Panc1 (cell line): ENCODE results near the gene CACNA2D3. TPM values are rescaled to one million over a fixed set of nuclear protein-coding genes. Genes with fewer than 3 reads are reported as not detected.
"Not testable (repeated sequence)": the region's sequence is repeated elsewhere in the genome, so short reads cannot be mapped to it uniquely, and the experiment has no call there.

Experiments
- ATAC-seq: fragments of 200-7000 bp; cut with Tn5 transposase; 2 replicates; pipeline ENCODE4 v1.9.1; 2020; ENCODE audit warnings: mild to moderate bottlenecking, moderate library complexity
- BruUV-seq: library from RNA; stranded (reverse); fragments of 400-500 nt; replicated peaks from 2 replicates; lab custom pipeline; 2021; lab: Mats Ljungman, UMichigan
- CTCF ChIA-PET: fragments of 300-600 bp; sonication (Branson Sonifier 250); formaldehyde crosslinking; loops from one replicate; lab custom pipeline; 2022; ENCODE audit warnings: antibody characterized with exemption; lab: Charles Lee
- POLR2A ChIA-PET: fragments of 300-600 bp; sonication (Branson Sonifier 250); formaldehyde crosslinking; loops from one replicate; lab custom pipeline; 2022; ENCODE audit warnings: antibody characterized with exemption; lab: Charles Lee
- DNase-seq: peaks from one replicate; pipeline ENCODE4 v3.0.0-alpha.2; 2010; ENCODE audit warnings: low read depth, low spot score
- H3K27ac ChIP-seq: 2 replicates; pipeline ENCODE4 v1.5.1; 2011; ENCODE audit warnings: mild to moderate bottlenecking, low read length, inconsistent platforms
- H3K27me3 ChIP-seq: fragments of 200-500 bp; sonication (Bioruptor generic); 2 replicates; pipeline ENCODE4 v1.6.0; 2014; ENCODE audit warnings: low read length, inconsistent platforms; ENCODE audit not compliant: control insufficient read depth, insufficient read depth
- H3K36me3 ChIP-seq: fragments of 200-500 bp; sonication (Bioruptor generic); 2 replicates; pipeline ENCODE4 v1.5.1; 2014; ENCODE audit warnings: inconsistent platforms, mild to moderate bottlenecking, low read length, moderate library complexity; ENCODE audit not compliant: control insufficient read depth, insufficient read depth
- H3K4me1 ChIP-seq: 2 replicates; pipeline ENCODE4 v1.5.1; 2011; ENCODE audit warnings: inconsistent platforms, mild to moderate bottlenecking, low read length, moderate library complexity; ENCODE audit not compliant: control insufficient read depth, insufficient read depth
- H3K4me3 ChIP-seq, 2 experiments: 2 replicates each; pipeline ENCODE4 v1.5.1; 2011 to 2012; ENCODE audit warnings: low read depth in 2 of 2, low read length in 2 of 2, mild to moderate bottlenecking in 2 of 2, inconsistent platforms in 1 of 2, moderate library complexity in 1 of 2
- H3K9me3 ChIP-seq: fragments of 200-500 bp; sonication (Bioruptor generic); 2 replicates; pipeline ENCODE4 v1.5.1; 2014; ENCODE audit warnings: low read depth, mild to moderate bottlenecking, inconsistent platforms, low read length, moderate library complexity; ENCODE audit not compliant: control insufficient read depth, insufficient read depth
- POLR2AphosphoS5 ChIP-seq: IDR thresholded peaks from 2 replicates; pipeline ENCODE4 v1.6.1; 2012; ENCODE audit warnings: mild to moderate bottlenecking, low read depth, low read length, moderate library complexity
- SIN3A ChIP-seq: IDR thresholded peaks from 2 replicates; pipeline ENCODE4 v1.6.1; 2012; ENCODE audit warnings: low read depth, mild to moderate bottlenecking, low read length, moderate library complexity, borderline replicate concordance; ENCODE audit not compliant: insufficient read depth
- TCF7L2 ChIP-seq: IDR thresholded peaks from 2 replicates; pipeline ENCODE4 v1.6.1; 2011; ENCODE audit warnings: mild to moderate bottlenecking, low read depth, low read length, inconsistent platforms
- in situ Hi-C: cut with HindIII; loops from 2 replicates; pipeline ENCODE4 v1.10.0; 2016; ENCODE audit warnings: low sequenced_read_pairs, low pct_unique_long_range_greater_than_20kb
- intact Hi-C: fragments of 100-400 bp; cut with micrococcal nuclease; formaldehyde crosslinking; loops from one replicate; pipeline ENCODE4 v1.10.0; 2022; ENCODE audit not compliant: unreplicated experiment
- total RNA-seq: library from RNA; stranded (reverse); gene quantifications from one replicate; pipeline ENCODE4 v1.2.1, GENCODE V29; 2021; ENCODE audit not compliant: unreplicated experiment
- TF ChIP-seq, protein P1 (sequence below): fragments of 450-650 bp; IDR thresholded peaks from 2 replicates; pipeline ENCODE4 v1.5.1; 2017; ENCODE audit warnings: mild to moderate bottlenecking
- TF ChIP-seq, protein P2 (sequence below), 2 experiments: IDR thresholded peaks; 2 replicates each; pipeline ENCODE4 v1.6.1; 2011 to 2012; ENCODE audit warnings: low read depth in 2 of 2, control low read depth in 1 of 2, low read length in 1 of 2, mild to moderate bottlenecking in 1 of 2, moderate library complexity in 1 of 2; ENCODE audit not compliant: insufficient read depth in 1 of 2

CACNA2D3 gene
- total RNA-seq, 1 experiment from 2014 or later: 0.41 TPM

GRCh38 chr3:55105647-55106046 is 983.3 kb downstream of the CACNA2D3 start:
- in situ Hi-C loops: no loop called here
- BruUV-seq: no TSS peak
- TF ChIP-seq, protein P1, sequence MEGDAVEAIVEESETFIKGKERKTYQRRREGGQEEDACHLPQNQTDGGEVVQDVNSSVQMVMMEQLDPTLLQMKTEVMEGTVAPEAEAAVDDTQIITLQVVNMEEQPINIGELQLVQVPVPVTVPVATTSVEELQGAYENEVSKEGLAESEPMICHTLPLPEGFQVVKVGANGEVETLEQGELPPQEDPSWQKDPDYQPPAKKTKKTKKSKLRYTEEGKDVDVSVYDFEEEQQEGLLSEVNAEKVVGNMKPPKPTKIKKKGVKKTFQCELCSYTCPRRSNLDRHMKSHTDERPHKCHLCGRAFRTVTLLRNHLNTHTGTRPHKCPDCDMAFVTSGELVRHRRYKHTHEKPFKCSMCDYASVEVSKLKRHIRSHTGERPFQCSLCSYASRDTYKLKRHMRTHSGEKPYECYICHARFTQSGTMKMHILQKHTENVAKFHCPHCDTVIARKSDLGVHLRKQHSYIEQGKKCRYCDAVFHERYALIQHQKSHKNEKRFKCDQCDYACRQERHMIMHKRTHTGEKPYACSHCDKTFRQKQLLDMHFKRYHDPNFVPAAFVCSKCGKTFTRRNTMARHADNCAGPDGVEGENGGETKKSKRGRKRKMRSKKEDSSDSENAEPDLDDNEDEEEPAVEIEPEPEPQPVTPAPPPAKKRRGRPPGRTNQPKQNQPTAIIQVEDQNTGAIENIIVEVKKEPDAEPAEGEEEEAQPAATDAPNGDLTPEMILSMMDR: no peak
- Histone ChIP-seq H3K9me3 (no peaks in the 10 kb centered on the region), H3K4me3 (no peak overlapping the region), H3K36me3 (no peaks in the 10 kb centered on the region), H3K4me1 (no peaks in the 10 kb centered on the region), H3K27me3 (no peaks in the 10 kb centered on the region), H3K27ac (no peak overlapping the region)
- ChIA-PET CTCF (no interaction called here), POLR2A (no interaction called here)
- no peak for DNase-seq
- ATAC-seq: no peak
- intact Hi-C loops: no loop called here

- POLR2A ChIA-PET: no interaction called here
- DNase-seq (no peak), ATAC-seq (no peak)
- no peaks in the 10 kb centered on the region for H3K9me3 ChIP-seq
- H3K27me3 ChIP-seq: no peaks in the 10 kb centered on the region
- CTCF ChIA-PET: no interaction called here
- in situ Hi-C loops (no loop called here), intact Hi-C loops (no loop called here)
- H3K4me1 ChIP-seq: no peaks in the 10 kb centered on the region
- no peak overlapping the region for H3K27ac ChIP-seq
- BruUV-seq: no TSS peak
- no peak overlapping the region for H3K4me3 ChIP-seq
- no peaks in the 10 kb centered on the region for H3K36me3 ChIP-seq
- TF ChIP-seq TCF7L2: no peak
- TF ChIP-seq SIN3A: no peak
- TF ChIP-seq, protein P1: no peak
- TF ChIP-seq, protein P2, sequence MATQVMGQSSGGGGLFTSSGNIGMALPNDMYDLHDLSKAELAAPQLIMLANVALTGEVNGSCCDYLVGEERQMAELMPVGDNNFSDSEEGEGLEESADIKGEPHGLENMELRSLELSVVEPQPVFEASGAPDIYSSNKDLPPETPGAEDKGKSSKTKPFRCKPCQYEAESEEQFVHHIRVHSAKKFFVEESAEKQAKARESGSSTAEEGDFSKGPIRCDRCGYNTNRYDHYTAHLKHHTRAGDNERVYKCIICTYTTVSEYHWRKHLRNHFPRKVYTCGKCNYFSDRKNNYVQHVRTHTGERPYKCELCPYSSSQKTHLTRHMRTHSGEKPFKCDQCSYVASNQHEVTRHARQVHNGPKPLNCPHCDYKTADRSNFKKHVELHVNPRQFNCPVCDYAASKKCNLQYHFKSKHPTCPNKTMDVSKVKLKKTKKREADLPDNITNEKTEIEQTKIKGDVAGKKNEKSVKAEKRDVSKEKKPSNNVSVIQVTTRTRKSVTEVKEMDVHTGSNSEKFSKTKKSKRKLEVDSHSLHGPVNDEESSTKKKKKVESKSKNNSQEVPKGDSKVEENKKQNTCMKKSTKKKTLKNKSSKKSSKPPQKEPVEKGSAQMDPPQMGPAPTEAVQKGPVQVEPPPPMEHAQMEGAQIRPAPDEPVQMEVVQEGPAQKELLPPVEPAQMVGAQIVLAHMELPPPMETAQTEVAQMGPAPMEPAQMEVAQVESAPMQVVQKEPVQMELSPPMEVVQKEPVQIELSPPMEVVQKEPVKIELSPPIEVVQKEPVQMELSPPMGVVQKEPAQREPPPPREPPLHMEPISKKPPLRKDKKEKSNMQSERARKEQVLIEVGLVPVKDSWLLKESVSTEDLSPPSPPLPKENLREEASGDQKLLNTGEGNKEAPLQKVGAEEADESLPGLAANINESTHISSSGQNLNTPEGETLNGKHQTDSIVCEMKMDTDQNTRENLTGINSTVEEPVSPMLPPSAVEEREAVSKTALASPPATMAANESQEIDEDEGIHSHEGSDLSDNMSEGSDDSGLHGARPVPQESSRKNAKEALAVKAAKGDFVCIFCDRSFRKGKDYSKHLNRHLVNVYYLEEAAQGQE (IDR thresholded peaks at IDR 0.05; ENCODE audit: insufficient read depth in 1 of 2, low read depth in 2 of 2, low read length in 1 of 2): no peak
- TF ChIP-seq POLR2AphosphoS5: no peak
Measured at GRCh38 chr3:55107187-55107586, 984.8 kb downstream of the CACNA2D3 start.

GRCh38 chr3:55111906-55112305 is 989.6 kb downstream of the CACNA2D3 start:
- POLR2A ChIA-PET, ATAC-seq, BruUV-seq, H3K36me3 ChIP-seq, intact Hi-C loops, H3K4me3 ChIP-seq, H3K9me3 ChIP-seq, DNase-seq, H3K4me1 ChIP-seq, CTCF ChIA-PET, H3K27ac ChIP-seq, in situ Hi-C loops, H3K27me3 ChIP-seq: not testable (repeated sequence)
